ENCODE results near the gene ASB1.

The ASB1 gene

DNA sequence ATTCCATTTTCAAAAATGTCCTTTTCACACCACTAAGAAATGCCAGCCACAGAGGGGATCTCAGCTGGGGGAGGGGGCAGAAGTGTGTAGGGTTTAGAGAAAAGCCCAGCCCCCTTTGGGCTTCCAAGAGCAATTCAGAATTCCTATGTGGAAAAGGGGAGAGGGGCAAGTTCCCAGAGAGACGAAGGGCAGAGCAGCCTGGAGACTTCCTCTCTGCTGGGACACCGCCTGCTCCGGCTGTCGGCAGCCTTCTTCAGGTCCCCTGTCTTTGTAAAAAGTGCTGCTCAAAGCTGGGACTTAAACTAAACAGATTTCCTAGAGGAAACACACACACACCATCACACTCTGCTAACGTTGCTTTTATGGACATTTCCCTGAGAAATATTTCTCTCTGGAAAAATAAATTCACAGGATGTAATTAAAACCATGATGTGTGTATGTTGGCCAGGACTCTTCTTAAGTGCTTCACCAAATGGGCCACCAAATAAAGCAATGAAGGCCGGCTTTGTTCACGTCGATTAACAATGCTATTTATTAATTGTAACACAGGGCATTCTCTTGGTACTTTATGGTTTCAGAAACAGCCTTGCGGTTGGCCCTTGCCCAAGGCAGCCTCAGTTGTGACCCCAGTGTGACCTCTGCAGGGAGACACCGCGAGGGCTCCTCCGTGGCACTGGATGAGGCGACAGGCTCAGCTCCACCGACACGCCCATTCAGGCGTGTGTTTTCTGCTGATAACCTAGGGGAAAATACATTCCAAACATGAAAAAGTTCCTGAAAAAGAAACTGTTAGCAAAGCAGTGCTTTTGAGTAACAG, 5.6 kb upstream of the ASB1 start:
- H3K4me1 ChIP-seq (ENCODE audit: low read length): 0 out of 2 replicates have a peak, but pooled peaks cover 3% of the 10 kb centered on the region
- no peak overlapping the region for H3K4me2 ChIP-seq (ENCODE audit: low read depth, low read length)
- no peaks in the 10 kb centered on the region for H3K79me2 ChIP-seq (ENCODE audit: low read length)
- TF ChIP-seq EZH2 (optimal IDR thresholded peaks at IDR 0.05; ENCODE audit: low read depth, low read length) (no peak), EZH2phosphoT487 (IDR thresholded peaks at IDR 0.05; ENCODE audit: low read length) (no peak)
- TF ChIP-seq, protein P1, sequence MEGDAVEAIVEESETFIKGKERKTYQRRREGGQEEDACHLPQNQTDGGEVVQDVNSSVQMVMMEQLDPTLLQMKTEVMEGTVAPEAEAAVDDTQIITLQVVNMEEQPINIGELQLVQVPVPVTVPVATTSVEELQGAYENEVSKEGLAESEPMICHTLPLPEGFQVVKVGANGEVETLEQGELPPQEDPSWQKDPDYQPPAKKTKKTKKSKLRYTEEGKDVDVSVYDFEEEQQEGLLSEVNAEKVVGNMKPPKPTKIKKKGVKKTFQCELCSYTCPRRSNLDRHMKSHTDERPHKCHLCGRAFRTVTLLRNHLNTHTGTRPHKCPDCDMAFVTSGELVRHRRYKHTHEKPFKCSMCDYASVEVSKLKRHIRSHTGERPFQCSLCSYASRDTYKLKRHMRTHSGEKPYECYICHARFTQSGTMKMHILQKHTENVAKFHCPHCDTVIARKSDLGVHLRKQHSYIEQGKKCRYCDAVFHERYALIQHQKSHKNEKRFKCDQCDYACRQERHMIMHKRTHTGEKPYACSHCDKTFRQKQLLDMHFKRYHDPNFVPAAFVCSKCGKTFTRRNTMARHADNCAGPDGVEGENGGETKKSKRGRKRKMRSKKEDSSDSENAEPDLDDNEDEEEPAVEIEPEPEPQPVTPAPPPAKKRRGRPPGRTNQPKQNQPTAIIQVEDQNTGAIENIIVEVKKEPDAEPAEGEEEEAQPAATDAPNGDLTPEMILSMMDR (IDR thresholded peaks at IDR 0.05; ENCODE audit: low read length): no peak
- no peak overlapping the region for H2AFZ ChIP-seq (ENCODE audit: low read length)
- no peaks in the 10 kb centered on the region for H4K20me1 ChIP-seq (ENCODE audit: insufficient read depth, low read length)
- H3K36me3 ChIP-seq (replicated peaks; ENCODE audit: insufficient read depth, low read length): no peaks in the 10 kb centered on the region
- no peak overlapping the region for H3K9ac ChIP-seq (ENCODE audit: low read length)
- H3F3A ChIP-seq (ENCODE audit: insufficient read depth, low read length): peaks cover 4% of the 10 kb centered on the region; the same call in 1 of the 2 replicates
- no peak overlapping the region for H3K27ac ChIP-seq (ENCODE audit: low read length)
- no peak overlapping the region for H3K4me3 ChIP-seq (ENCODE audit: low read length)
- no peaks in the 10 kb centered on the region for H3K9me2 ChIP-seq (replicated peaks; ENCODE audit: insufficient read depth, low read length)
- no peak for DNase-seq
- H3K9me3 ChIP-seq (replicated peaks; ENCODE audit: insufficient read depth, low read length): no peaks in the 10 kb centered on the region
- no peaks in the 10 kb centered on the region for H3K27me3 ChIP-seq (replicated peaks; ENCODE audit: insufficient read depth, low read length)

DNA sequence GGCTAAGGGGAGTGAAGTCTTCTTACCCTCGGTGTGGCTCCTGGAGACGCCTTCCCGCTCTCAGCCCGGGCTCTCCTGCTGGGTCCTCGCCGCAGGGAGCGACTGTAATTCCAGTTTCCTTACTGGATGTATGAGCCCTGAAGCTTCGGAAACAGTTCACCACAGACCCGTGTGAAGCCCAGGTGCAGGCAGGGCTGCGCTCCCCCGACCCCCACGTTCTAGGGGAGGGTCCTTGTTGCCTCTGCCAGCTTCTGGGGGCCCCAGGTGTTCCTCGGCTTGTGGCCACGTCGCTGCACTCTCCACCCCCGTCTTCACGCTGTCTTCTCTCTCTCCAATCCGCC, 5.1 kb upstream of the ASB1 start:
- peaks cover 4% of the 10 kb centered on the region; the same call in 1 of the 2 replicates for H3F3A ChIP-seq (ENCODE audit: insufficient read depth, low read length)
- H3K9ac ChIP-seq (ENCODE audit: low read length): no peak overlapping the region
- H3K9me3 ChIP-seq (replicated peaks; ENCODE audit: insufficient read depth, low read length): no peaks in the 10 kb centered on the region
- no peak for TF ChIP-seq EZH2phosphoT487 (IDR thresholded peaks at IDR 0.05; ENCODE audit: low read length)
- TF ChIP-seq EZH2 (optimal IDR thresholded peaks at IDR 0.05; ENCODE audit: low read depth, low read length): no peak
- TF ChIP-seq, protein P1 (IDR thresholded peaks at IDR 0.05; ENCODE audit: low read length): no peak
- no peaks in the 10 kb centered on the region for H3K27me3 ChIP-seq (replicated peaks; ENCODE audit: insufficient read depth, low read length)
- H3K79me2 ChIP-seq (ENCODE audit: low read length): no peaks in the 10 kb centered on the region
- H3K4me2 ChIP-seq (ENCODE audit: low read depth, low read length): no peak overlapping the region
- 0 out of 2 replicates have a peak, but pooled peaks cover 4% of the 10 kb centered on the region for H3K4me1 ChIP-seq (ENCODE audit: low read length)
- no peak overlapping the region for H3K4me3 ChIP-seq (ENCODE audit: low read length)
- H3K27ac ChIP-seq (ENCODE audit: low read length): no peak overlapping the region
- H3K36me3 ChIP-seq (replicated peaks; ENCODE audit: insufficient read depth, low read length): no peaks in the 10 kb centered on the region
- H3K9me2 ChIP-seq (replicated peaks; ENCODE audit: insufficient read depth, low read length): no peaks in the 10 kb centered on the region
- H4K20me1 ChIP-seq (ENCODE audit: insufficient read depth, low read length): no peaks in the 10 kb centered on the region
- no peak overlapping the region for H2AFZ ChIP-seq (ENCODE audit: low read length)
- DNase-seq: no peak

DNA sequence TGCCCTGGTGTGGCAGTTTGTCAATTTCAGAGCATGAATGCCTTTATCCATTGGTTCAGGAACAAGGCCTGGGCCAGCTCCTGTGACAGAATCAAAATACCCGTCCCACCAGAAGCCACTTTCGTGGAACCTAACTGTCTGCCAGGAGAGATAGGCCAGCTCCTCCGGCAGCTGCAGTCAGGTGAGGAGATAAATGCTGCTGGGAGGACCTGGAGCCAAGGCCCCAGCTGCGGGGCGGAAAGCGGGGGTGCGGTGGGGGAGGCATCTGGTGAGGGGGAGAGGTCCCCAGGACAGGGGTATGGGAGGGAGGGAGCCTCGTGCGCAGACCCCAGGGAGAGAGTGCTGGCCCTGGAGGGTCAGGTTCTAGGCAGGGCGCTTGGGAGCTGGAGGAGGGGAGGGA, 4.4 kb upstream of the ASB1 start:
- Histone ChIP-seq H3K27me3 (replicated peaks; ENCODE audit: insufficient read depth, low read length) (no peaks in the 10 kb centered on the region), H3K9ac (ENCODE audit: low read length) (no peak overlapping the region), H3K36me3 (replicated peaks; ENCODE audit: insufficient read depth, low read length) (no peaks in the 10 kb centered on the region), H3K9me2 (replicated peaks; ENCODE audit: insufficient read depth, low read length) (no peaks in the 10 kb centered on the region), H3K27ac (ENCODE audit: low read length) (no peak overlapping the region), H4K20me1 (ENCODE audit: insufficient read depth, low read length) (no peaks in the 10 kb centered on the region), H3K9me3 (replicated peaks; ENCODE audit: insufficient read depth, low read length) (no peaks in the 10 kb centered on the region), H2AFZ (ENCODE audit: low read length) (no peak overlapping the region), H3F3A (ENCODE audit: insufficient read depth, low read length) (peaks cover 4% of the 10 kb centered on the region; the same call in 1 of the 2 replicates), H3K79me2 (ENCODE audit: low read length) (peaks cover 4% of the 10 kb centered on the region), H3K4me1 (ENCODE audit: low read length) (0 out of 2 replicates have a peak, but pooled peaks cover 4% of the 10 kb centered on the region), H3K4me2 (ENCODE audit: low read depth, low read length) (no peak overlapping the region), H3K4me3 (ENCODE audit: low read length) (no peak overlapping the region)
- no peak for DNase-seq
- TF ChIP-seq EZH2 (optimal IDR thresholded peaks at IDR 0.05; ENCODE audit: low read depth, low read length) (no peak), EZH2phosphoT487 (IDR thresholded peaks at IDR 0.05; ENCODE audit: low read length) (no peak)
- TF ChIP-seq, protein P1 (IDR thresholded peaks at IDR 0.05; ENCODE audit: low read length): no peak

Measured in MM.1S (cell line).